Keratinocyte (primary cell): ENCODE data around the gene TSGA10.
"Not testable (repeated sequence)": the region's sequence is repeated elsewhere in the genome, so short reads cannot be mapped to it uniquely, and the experiment has no call there.

Source experiments
- EZH2 ChIP-seq: IDR thresholded peaks from one replicate; pipeline ENCODE4 v1.6.1; 2012; ENCODE audit warnings: inconsistent platforms, mild to moderate bottlenecking, low read length, moderate library complexity
- TF ChIP-seq, protein P1 (sequence below), 3 experiments: IDR thresholded peaks in 1 of 3; conservative IDR thresholded peaks in 1 of 3; optimal IDR thresholded peaks in 1 of 3; 2 replicates in 2 of 3; 3 replicates in 1 of 3; pipeline versions ENCODE3 to v1.5.1; 2011; ENCODE audit warnings: low read length in 3 of 3, mild to moderate bottlenecking in 3 of 3, moderate library complexity in 2 of 3, control low read depth in 1 of 3, inconsistent platforms in 1 of 3; ENCODE audit not compliant: insufficient read depth in 2 of 3; ENCODE audit errors: extremely low read depth in 1 of 3

DNA sequence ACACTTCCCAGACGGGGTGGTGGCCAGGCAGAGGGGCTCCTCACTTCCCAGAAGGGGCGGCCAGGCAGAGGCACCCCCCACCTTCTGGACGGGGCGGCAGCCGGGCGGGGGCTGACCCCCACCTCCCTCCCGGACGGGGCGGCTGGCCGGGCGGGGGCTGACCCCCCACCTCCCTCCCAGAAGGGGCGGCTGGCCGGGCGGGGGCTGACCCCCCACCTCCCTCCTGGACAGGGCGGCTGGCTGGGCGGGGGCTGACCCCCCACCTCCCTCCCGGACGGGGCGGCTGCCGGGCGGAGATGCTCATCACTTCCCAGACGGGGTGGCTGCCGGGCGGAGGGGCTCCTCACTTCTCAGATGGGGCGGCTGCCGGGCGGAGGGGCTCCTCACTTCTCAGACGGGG lies 166.0 kb downstream of the TSGA10 start:
- TF ChIP-seq, protein P1, sequence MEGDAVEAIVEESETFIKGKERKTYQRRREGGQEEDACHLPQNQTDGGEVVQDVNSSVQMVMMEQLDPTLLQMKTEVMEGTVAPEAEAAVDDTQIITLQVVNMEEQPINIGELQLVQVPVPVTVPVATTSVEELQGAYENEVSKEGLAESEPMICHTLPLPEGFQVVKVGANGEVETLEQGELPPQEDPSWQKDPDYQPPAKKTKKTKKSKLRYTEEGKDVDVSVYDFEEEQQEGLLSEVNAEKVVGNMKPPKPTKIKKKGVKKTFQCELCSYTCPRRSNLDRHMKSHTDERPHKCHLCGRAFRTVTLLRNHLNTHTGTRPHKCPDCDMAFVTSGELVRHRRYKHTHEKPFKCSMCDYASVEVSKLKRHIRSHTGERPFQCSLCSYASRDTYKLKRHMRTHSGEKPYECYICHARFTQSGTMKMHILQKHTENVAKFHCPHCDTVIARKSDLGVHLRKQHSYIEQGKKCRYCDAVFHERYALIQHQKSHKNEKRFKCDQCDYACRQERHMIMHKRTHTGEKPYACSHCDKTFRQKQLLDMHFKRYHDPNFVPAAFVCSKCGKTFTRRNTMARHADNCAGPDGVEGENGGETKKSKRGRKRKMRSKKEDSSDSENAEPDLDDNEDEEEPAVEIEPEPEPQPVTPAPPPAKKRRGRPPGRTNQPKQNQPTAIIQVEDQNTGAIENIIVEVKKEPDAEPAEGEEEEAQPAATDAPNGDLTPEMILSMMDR (optimal IDR thresholded peaks at IDR 0.05 in 1 of 3, IDR thresholded peaks at IDR 0.05 in 1 of 3, conservative IDR thresholded peaks at IDR 0.05 in 1 of 3; ENCODE audit: extremely low read depth in 1 of 3, insufficient read depth in 2 of 3, low read length in 3 of 3): not testable (repeated sequence)
- not testable (repeated sequence) for TF ChIP-seq EZH2
